Suppressor macrophage treated with lipopolysaccharide for 1 hour (primary cell): ENCODE data around the gene EHD4.

Experiments
- DNase-seq, 3 donors: peaks; one replicate each; pipeline ENCODE4 v3.0.0-alpha.2; 2020 to 2022

The EHD4 gene

GRCh38 chr15:41955100-41955499 lies 17.3 kb downstream of the EHD4 start:
- no peak for DNase-seq

GRCh38 chr15:41954036-41954435 lies 18.3 kb downstream of the EHD4 start:
- no peak for DNase-seq

GRCh38 chr15:41952013-41952563 lies 20.3 kb downstream of the EHD4 start:
- DNase-seq: no peak

- DNase-seq: no peak
Measured at GRCh38 chr15:41951571-41951970, 20.8 kb downstream of the EHD4 start.

GRCh38 chr15:41950489-41950888 lies 21.9 kb downstream of the EHD4 start:
- DNase-seq: no peak

GRCh38 chr15:41950127-41950483 lies 22.3 kb downstream of the EHD4 start:
- no peak for DNase-seq

GRCh38 chr15:41949401-41950126 lies 22.8 kb downstream of the EHD4 start:
- DNase-seq: peak; percentile 35 to 63 (median 62)

- DNase-seq: no peak
Measured at GRCh38 chr15:41948490-41948889, 23.9 kb downstream of the EHD4 start.

GRCh38 chr15:41946970-41947369 lies 25.4 kb downstream of the EHD4 start:
- DNase-seq: no peak

- DNase-seq: no peak
Measured at GRCh38 chr15:41945731-41946130, 26.6 kb downstream of the EHD4 start.

GRCh38 chr15:41945221-41945620 lies 27.1 kb downstream of the EHD4 start:
- no peak for DNase-seq

- no peak for DNase-seq
Measured at GRCh38 chr15:41944313-41944940, 27.9 kb downstream of the EHD4 start.

GRCh38 chr15:41943543-41944312 lies 28.6 kb downstream of the EHD4 start:
- DNase-seq: no peak

- DNase-seq: no peak
Measured at GRCh38 chr15:41942886-41943285, 29.5 kb downstream of the EHD4 start.

GRCh38 chr15:41941644-41942415 lies 30.5 kb downstream of the EHD4 start:
- no peak for DNase-seq

GRCh38 chr15:41940441-41940857 lies 31.9 kb downstream of the EHD4 start:
- no peak for DNase-seq

GRCh38 chr15:41939986-41940385 lies 32.4 kb downstream of the EHD4 start:
- no peak for DNase-seq

- DNase-seq: peak; percentile 30 to 62 (median 61)
Measured at GRCh38 chr15:41937568-41937923, 34.8 kb downstream of the EHD4 start.

- DNase-seq: peak; percentile 89 to 97 (median 95)
Measured at GRCh38 chr15:41936649-41937567, 35.4 kb downstream of the EHD4 start.

- no peak for DNase-seq
Measured at GRCh38 chr15:41936155-41936554, 36.2 kb downstream of the EHD4 start.

GRCh38 chr15:41935566-41936020 lies 36.8 kb downstream of the EHD4 start:
- DNase-seq: no peak

GRCh38 chr15:41934843-41935242 lies 37.5 kb downstream of the EHD4 start:
- peak in 2 of 3 donors; percentile 35 to 42 for DNase-seq
